B cell (primary cell): ENCODE measurements around the gene KLRF2.

Experiments used
- EZH2 ChIP-seq: IDR thresholded peaks from 2 replicates; pipeline ENCODE4 v1.6.1; 2012; ENCODE audit warnings: borderline replicate concordance, low read depth, mild to moderate bottlenecking, moderate library complexity, low read length; ENCODE audit not compliant: insufficient read depth, poor library complexity, severe bottlenecking
- TF ChIP-seq, protein P1 (sequence below): fragments of 200-600 bp; IDR thresholded peaks from one replicate; pipeline ENCODE4 v1.8.0; 2022; ENCODE audit warnings: antibody characterized with exemption, mild to moderate bottlenecking

DNA sequence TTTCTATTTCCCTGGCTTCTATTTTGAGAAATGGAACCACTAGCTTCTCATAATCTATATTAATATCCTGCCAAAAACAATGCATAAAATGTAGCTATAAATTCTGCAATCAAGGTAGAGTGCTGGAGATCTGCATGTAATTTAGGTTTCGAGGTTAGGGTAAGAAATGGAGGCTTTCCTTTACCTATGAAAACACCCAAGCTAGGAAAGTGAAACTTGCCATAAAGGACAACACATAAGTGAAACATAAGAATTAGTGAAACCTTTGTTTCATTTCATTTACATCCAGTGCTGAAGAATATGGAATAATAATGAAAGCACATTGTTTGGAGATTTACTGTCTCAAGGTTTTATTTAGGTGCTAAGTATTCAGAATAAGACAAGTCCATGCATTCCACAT is 41.1 kb downstream of the KLRF2 start:
- TF ChIP-seq, protein P1, sequence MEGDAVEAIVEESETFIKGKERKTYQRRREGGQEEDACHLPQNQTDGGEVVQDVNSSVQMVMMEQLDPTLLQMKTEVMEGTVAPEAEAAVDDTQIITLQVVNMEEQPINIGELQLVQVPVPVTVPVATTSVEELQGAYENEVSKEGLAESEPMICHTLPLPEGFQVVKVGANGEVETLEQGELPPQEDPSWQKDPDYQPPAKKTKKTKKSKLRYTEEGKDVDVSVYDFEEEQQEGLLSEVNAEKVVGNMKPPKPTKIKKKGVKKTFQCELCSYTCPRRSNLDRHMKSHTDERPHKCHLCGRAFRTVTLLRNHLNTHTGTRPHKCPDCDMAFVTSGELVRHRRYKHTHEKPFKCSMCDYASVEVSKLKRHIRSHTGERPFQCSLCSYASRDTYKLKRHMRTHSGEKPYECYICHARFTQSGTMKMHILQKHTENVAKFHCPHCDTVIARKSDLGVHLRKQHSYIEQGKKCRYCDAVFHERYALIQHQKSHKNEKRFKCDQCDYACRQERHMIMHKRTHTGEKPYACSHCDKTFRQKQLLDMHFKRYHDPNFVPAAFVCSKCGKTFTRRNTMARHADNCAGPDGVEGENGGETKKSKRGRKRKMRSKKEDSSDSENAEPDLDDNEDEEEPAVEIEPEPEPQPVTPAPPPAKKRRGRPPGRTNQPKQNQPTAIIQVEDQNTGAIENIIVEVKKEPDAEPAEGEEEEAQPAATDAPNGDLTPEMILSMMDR: no peak
- TF ChIP-seq EZH2: no peak
